ENCODE measurements around the gene OR1A1.

OR1A1 gene

GRCh38 chr17:3221850-3222249 is 14.4 kb downstream of the OR1A1 start:
- TF ChIP-seq, protein P1, sequence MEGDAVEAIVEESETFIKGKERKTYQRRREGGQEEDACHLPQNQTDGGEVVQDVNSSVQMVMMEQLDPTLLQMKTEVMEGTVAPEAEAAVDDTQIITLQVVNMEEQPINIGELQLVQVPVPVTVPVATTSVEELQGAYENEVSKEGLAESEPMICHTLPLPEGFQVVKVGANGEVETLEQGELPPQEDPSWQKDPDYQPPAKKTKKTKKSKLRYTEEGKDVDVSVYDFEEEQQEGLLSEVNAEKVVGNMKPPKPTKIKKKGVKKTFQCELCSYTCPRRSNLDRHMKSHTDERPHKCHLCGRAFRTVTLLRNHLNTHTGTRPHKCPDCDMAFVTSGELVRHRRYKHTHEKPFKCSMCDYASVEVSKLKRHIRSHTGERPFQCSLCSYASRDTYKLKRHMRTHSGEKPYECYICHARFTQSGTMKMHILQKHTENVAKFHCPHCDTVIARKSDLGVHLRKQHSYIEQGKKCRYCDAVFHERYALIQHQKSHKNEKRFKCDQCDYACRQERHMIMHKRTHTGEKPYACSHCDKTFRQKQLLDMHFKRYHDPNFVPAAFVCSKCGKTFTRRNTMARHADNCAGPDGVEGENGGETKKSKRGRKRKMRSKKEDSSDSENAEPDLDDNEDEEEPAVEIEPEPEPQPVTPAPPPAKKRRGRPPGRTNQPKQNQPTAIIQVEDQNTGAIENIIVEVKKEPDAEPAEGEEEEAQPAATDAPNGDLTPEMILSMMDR (IDR thresholded peaks at IDR 0.05), result no peak

GRCh38 chr17:3222505-3222904 is 15.0 kb downstream of the OR1A1 start:
- TF ChIP-seq, protein P1 (IDR thresholded peaks at IDR 0.05), result no peak

GRCh38 chr17:3256575-3256974 is 49.1 kb downstream of the OR1A1 start:
- TF ChIP-seq, protein P1 (IDR thresholded peaks at IDR 0.05), result no peak

- TF ChIP-seq, protein P1 (IDR thresholded peaks at IDR 0.05), result no peak
Measured at GRCh38 chr17:3260163-3260562, 52.7 kb downstream of the OR1A1 start.

- TF ChIP-seq, protein P1 (IDR thresholded peaks at IDR 0.05), result no peak
Measured at GRCh38 chr17:3260600-3260999, 53.1 kb downstream of the OR1A1 start.

Data from LNCAP (cell line).